Measurements from ENCODE around the gene VMAC.

DNA sequence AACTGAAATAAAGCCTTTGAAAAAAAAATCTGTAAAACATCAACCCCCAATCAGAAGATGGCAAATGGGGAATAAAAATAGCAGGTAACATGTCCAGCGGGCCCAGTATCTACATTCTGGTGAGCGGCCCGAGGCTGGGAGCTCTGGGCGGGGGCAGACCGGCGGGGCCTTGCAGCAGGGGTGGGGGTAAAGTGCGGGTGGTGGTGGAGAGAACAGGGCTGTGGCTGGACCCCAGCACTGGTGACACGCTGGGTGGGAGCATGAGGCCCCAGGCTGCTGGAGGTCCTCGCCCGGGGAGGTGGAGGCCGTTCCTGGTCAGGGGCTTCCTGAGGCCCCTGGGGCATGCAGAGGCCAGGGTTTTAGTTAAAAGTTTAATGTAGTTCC is 11.1 kb downstream of the VMAC start:
- TF ChIP-seq, protein P1, sequence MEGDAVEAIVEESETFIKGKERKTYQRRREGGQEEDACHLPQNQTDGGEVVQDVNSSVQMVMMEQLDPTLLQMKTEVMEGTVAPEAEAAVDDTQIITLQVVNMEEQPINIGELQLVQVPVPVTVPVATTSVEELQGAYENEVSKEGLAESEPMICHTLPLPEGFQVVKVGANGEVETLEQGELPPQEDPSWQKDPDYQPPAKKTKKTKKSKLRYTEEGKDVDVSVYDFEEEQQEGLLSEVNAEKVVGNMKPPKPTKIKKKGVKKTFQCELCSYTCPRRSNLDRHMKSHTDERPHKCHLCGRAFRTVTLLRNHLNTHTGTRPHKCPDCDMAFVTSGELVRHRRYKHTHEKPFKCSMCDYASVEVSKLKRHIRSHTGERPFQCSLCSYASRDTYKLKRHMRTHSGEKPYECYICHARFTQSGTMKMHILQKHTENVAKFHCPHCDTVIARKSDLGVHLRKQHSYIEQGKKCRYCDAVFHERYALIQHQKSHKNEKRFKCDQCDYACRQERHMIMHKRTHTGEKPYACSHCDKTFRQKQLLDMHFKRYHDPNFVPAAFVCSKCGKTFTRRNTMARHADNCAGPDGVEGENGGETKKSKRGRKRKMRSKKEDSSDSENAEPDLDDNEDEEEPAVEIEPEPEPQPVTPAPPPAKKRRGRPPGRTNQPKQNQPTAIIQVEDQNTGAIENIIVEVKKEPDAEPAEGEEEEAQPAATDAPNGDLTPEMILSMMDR (IDR thresholded peaks at IDR 0.05): no peak
- TF ChIP-seq EZH2 (IDR thresholded peaks at IDR 0.05) (no peak), EZH2phosphoT487 (IDR thresholded peaks at IDR 0.05) (no peak)

All from neural progenitor cell (in vitro differentiated cells).